ENCODE data around the gene PLXNA2.

The PLXNA2 gene

DNA sequence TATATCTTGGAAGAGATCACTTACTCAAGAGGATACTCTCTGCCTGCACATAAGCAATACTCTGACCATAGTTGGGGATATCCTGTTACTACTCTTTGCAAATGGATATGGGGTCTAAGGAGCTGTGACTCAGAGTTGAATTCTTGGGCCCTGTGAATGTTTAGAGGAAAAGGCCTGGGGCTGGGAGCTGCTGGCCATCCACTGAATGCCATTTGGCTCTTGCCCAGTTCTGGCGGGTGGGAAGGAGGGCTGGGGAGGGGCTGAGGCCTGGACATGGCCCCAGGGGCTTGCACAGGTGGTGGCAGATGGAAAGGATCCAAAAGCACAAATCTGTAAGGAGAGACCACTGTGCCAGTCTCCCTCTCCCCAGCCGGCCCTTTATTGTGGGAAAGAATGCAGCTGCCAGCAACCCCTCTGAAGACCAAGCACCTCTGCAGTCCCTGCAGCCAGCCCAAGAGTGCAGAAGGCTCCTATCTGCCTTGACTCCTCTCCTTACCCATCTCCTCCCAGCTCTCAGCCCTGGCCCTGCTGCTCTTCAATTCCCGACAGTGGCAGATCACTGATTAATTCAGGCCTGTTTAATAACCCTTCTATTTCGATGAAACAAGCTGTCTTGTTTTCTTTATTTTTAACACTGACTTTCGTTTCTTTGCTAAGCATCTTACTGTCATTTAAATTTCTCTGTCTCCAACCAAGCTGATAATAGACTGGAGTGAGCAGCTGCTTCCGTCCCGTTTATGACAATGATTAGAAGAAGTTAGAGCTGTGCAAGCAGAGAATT lies 12.1 kb downstream of the PLXNA2 start:
- no peaks in the 10 kb centered on the region for H3K27me3 ChIP-seq (ENCODE audit: control insufficient read depth in 3 of 3, insufficient read depth in 3 of 3, low read depth in 1 of 3, low read length in 3 of 3)
- no peak overlapping the region for H3K27ac ChIP-seq (replicated peaks; ENCODE audit: low read length)
- no peak overlapping the region for H4K8ac ChIP-seq (ENCODE audit: low read depth, low read length)
- no peak overlapping the region for H3K9ac ChIP-seq (ENCODE audit: low read depth, low read length, poor library complexity)
- H2BK5ac ChIP-seq (ENCODE audit: low read length) = no peak overlapping the region
- no CpG with 5 or more reads among the region's 7 CpGs for WGBS, 2 donors (ENCODE audit: extremely low coverage in 2 of 2, insufficient read length in 2 of 2, insufficient replicate concordance in 1 of 2)
- no peak overlapping the region for H3K23ac ChIP-seq (ENCODE audit: low read depth, low read length, poor library complexity)
- H3K18ac ChIP-seq (ENCODE audit: low read length) = no peak overlapping the region
- no peak overlapping the region for H3K4ac ChIP-seq (ENCODE audit: low read length)
- H2BK15ac ChIP-seq (ENCODE audit: low read length) = no peak overlapping the region
- no peak overlapping the region for H2BK120ac ChIP-seq (ENCODE audit: low read depth, low read length)
- peak overlapping the region; percentile 7 for H2AFZ ChIP-seq (ENCODE audit: low read length)
- H3K9me3 ChIP-seq (replicated peaks in 1 of 2; ENCODE audit: control insufficient read depth in 2 of 2, insufficient read depth in 1 of 2, low read depth in 1 of 2, low read length in 2 of 2) = no peaks in the 10 kb centered on the region
- H4K91ac ChIP-seq (ENCODE audit: low read depth, low read length, poor library complexity) = no peak overlapping the region
- no peak overlapping the region for H3K4me2 ChIP-seq (ENCODE audit: insufficient read depth, low read length, poor library complexity, severe bottlenecking)
- H3K79me1 ChIP-seq (ENCODE audit: low read depth, low read length) = no peaks in the 10 kb centered on the region
- no peak overlapping the region for H3K4me3 ChIP-seq (ENCODE audit: low read length in 2 of 2)
- H2BK12ac ChIP-seq (ENCODE audit: low read length) = no peak overlapping the region
- peaks cover 31 to 51% of the 10 kb centered on the region in 2 donors for H3K4me1 ChIP-seq (ENCODE audit: control insufficient read depth in 2 of 2, insufficient read depth in 1 of 2, low read depth in 1 of 2, low read length in 2 of 2)
- no peak for DNase-seq (ENCODE audit: low spot score)
- H3K14ac ChIP-seq (ENCODE audit: low read length) = no peak overlapping the region
- no peak overlapping the region for H2AK5ac ChIP-seq (ENCODE audit: low read depth, low read length)
- H3K36me3 ChIP-seq (replicated peaks in 1 of 2; ENCODE audit: control insufficient read depth in 2 of 2, insufficient read depth in 2 of 2, low read length in 2 of 2) = no peaks in the 10 kb centered on the region

DNA sequence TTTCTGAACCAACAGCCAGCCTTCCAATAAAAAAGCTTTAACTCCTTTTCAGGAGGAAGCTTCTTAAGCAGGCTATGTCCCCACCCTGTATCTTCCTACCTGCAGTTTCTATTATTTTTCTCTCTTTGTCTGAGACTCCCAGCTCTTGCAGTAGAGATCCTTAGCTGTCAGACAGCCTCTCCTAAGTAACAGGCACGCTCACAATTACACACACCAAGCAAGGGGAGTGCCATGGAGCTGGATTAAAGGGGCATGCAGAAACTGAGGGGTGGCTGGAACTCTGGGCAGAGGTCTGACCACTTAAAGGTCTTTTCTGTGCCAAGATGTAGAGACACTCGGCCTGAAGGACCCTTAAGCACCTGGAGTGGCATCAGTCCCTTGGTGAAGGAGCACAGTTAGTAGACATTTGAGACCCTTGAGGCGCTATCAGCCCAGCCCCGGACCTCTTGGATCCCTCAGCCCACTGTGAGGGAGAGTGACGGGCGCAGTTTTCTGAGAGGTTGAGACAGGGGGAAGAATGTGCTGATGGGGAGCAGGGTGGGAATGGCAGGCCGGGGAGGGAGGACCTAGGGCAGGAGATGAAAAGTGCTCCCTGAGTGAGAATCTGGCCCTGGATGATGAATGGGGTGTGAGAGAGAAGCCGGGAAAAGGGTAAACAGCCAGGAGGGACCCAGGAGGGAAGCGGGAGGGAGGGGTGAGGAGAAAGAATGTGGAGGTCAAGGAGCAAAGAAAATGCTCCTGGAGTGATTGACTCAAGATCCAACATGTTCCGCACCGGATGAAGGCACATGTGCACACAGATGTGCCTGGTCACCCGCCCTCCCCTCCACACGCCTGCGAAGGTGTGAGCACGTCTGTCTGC lies 13.3 kb downstream of the PLXNA2 start:
- H2AK5ac ChIP-seq (ENCODE audit: low read depth, low read length) = peak overlapping the region; percentile 12

DNA sequence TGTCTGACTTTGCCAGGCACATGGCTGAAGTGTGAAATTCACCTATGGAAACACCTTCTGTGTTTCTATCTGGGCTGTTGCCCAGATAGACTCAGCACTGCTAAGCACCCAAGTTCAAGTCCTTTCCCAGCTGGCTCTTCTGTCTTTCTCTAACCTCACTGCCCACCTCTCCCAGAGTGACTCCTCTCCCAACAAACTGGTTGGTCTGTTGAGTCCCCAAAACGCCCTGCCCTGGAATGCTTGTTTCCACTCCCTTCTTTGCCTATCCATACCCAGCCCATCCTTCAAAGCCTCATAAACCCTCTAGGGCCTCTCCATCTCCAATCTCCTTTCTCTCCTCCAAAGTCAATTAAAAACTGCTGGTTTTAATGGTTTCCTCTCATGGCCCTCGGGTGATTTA lies 15.6 kb downstream of the PLXNA2 start:
- H2BK12ac ChIP-seq (ENCODE audit: low read length) = no peak overlapping the region
- no peaks in the 10 kb centered on the region for H3K9me3 ChIP-seq (replicated peaks in 1 of 2; ENCODE audit: control insufficient read depth in 2 of 2, insufficient read depth in 1 of 2, low read depth in 1 of 2, low read length in 2 of 2)
- no peak overlapping the region for H4K91ac ChIP-seq (ENCODE audit: low read depth, low read length, poor library complexity)
- no peaks in the 10 kb centered on the region for H3K36me3 ChIP-seq (replicated peaks in 1 of 2; ENCODE audit: control insufficient read depth in 2 of 2, insufficient read depth in 2 of 2, low read length in 2 of 2)
- WGBS, 2 donors (ENCODE audit: extremely low coverage in 2 of 2, insufficient read length in 2 of 2, insufficient replicate concordance in 1 of 2) = no CpG with 5 or more reads among the region's 2 CpGs
- H3K4ac ChIP-seq (ENCODE audit: low read length) = no peak overlapping the region
- H3K23ac ChIP-seq (ENCODE audit: low read depth, low read length, poor library complexity) = no peak overlapping the region
- H3K4me3 ChIP-seq (ENCODE audit: low read length in 2 of 2) = no peak overlapping the region
- no peak overlapping the region for H4K8ac ChIP-seq (ENCODE audit: low read depth, low read length)
- H3K9ac ChIP-seq (ENCODE audit: low read depth, low read length, poor library complexity) = no peak overlapping the region
- no peak overlapping the region for H2AFZ ChIP-seq (ENCODE audit: low read length)
- no peak overlapping the region for H3K4me2 ChIP-seq (ENCODE audit: insufficient read depth, low read length, poor library complexity, severe bottlenecking)
- no peak overlapping the region for H2AK5ac ChIP-seq (ENCODE audit: low read depth, low read length)
- H2BK5ac ChIP-seq (ENCODE audit: low read length) = no peak overlapping the region
- DNase-seq (ENCODE audit: low spot score) = no peak
- H3K79me1 ChIP-seq (ENCODE audit: low read depth, low read length) = no peaks in the 10 kb centered on the region
- no peak overlapping the region for H3K14ac ChIP-seq (ENCODE audit: low read length)
- no peak overlapping the region for H3K18ac ChIP-seq (ENCODE audit: low read length)
- no peak overlapping the region for H2BK15ac ChIP-seq (ENCODE audit: low read length)
- H3K27me3 ChIP-seq (ENCODE audit: control insufficient read depth in 3 of 3, insufficient read depth in 3 of 3, low read depth in 1 of 3, low read length in 3 of 3) = no peaks in the 10 kb centered on the region
- no peak overlapping the region for H2BK120ac ChIP-seq (ENCODE audit: low read depth, low read length)
- H3K27ac ChIP-seq (replicated peaks; ENCODE audit: low read length) = no peak overlapping the region
- H3K4me1 ChIP-seq (ENCODE audit: control insufficient read depth in 2 of 2, insufficient read depth in 1 of 2, low read depth in 1 of 2, low read length in 2 of 2) = peaks cover 21 to 34% of the 10 kb centered on the region in 2 donors

More for the DNA sequence above, 13.3 kb downstream of the PLXNA2 start:
- Histone ChIP-seq H2AFZ (ENCODE audit: low read length) (no peak overlapping the region), H2BK15ac (ENCODE audit: low read length) (no peak overlapping the region), H3K18ac (ENCODE audit: low read length) (no peak overlapping the region), H3K23ac (ENCODE audit: low read depth, low read length, poor library complexity) (no peak overlapping the region), H3K4me1 (ENCODE audit: control insufficient read depth in 2 of 2, insufficient read depth in 1 of 2, low read depth in 1 of 2, low read length in 2 of 2) (peaks cover 31 to 51% of the 10 kb centered on the region in 2 donors), H3K79me1 (ENCODE audit: low read depth, low read length) (no peaks in the 10 kb centered on the region), H3K14ac (ENCODE audit: low read length) (no peak overlapping the region), H4K8ac (ENCODE audit: low read depth, low read length) (no peak overlapping the region), H3K27me3 (ENCODE audit: control insufficient read depth in 3 of 3, insufficient read depth in 3 of 3, low read depth in 1 of 3, low read length in 3 of 3) (no peaks in the 10 kb centered on the region), H3K36me3 (replicated peaks in 1 of 2; ENCODE audit: control insufficient read depth in 2 of 2, insufficient read depth in 2 of 2, low read length in 2 of 2) (no peaks in the 10 kb centered on the region), H3K27ac (replicated peaks; ENCODE audit: low read length) (no peak overlapping the region), H3K4me2 (ENCODE audit: insufficient read depth, low read length, poor library complexity, severe bottlenecking) (no peak overlapping the region), H3K9me3 (replicated peaks in 1 of 2; ENCODE audit: control insufficient read depth in 2 of 2, insufficient read depth in 1 of 2, low read depth in 1 of 2, low read length in 2 of 2) (no peaks in the 10 kb centered on the region), H2BK12ac (ENCODE audit: low read length) (no peak overlapping the region), H3K4me3 (ENCODE audit: low read length in 2 of 2) (no peak overlapping the region), H3K4ac (ENCODE audit: low read length) (no peak overlapping the region), H2BK120ac (ENCODE audit: low read depth, low read length) (no peak overlapping the region), H4K91ac (ENCODE audit: low read depth, low read length, poor library complexity) (no peak overlapping the region), H3K9ac (ENCODE audit: low read depth, low read length, poor library complexity) (no peak overlapping the region), H2BK5ac (ENCODE audit: low read length) (no peak overlapping the region)
- WGBS, 2 donors (ENCODE audit: extremely low coverage in 2 of 2, insufficient read length in 2 of 2, insufficient replicate concordance in 1 of 2) = no CpG with 5 or more reads among the region's 15 CpGs
- no peak for DNase-seq (ENCODE audit: low spot score)

DNA sequence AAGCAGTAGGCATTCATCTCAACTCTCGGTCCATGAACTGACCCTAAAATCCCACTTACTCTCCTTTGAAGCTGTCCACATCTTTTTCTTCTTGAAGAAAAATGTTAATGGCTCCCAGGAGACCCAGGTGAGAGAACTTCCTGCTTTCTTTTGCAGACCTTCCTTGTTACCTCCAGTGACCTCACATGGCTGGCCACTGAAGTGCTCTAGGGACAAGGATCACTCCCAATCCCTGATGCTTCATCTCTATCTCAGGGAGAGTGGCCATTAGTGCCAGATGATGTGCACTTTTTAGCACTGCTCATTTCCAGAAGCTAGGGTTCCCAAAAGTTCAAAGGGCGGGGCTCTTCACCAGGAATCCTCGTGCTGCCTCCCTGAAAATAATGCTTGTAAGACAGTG lies 16.2 kb downstream of the PLXNA2 start:
- Histone ChIP-seq H2AK5ac (ENCODE audit: low read depth, low read length) (no peak overlapping the region), H2AFZ (ENCODE audit: low read length) (no peak overlapping the region), H3K9ac (ENCODE audit: low read depth, low read length, poor library complexity) (no peak overlapping the region), H3K27me3 (ENCODE audit: control insufficient read depth in 3 of 3, insufficient read depth in 3 of 3, low read depth in 1 of 3, low read length in 3 of 3) (no peaks in the 10 kb centered on the region), H3K79me1 (ENCODE audit: low read depth, low read length) (no peaks in the 10 kb centered on the region), H3K23ac (ENCODE audit: low read depth, low read length, poor library complexity) (no peak overlapping the region), H2BK15ac (ENCODE audit: low read length) (no peak overlapping the region), H3K4me3 (ENCODE audit: low read length in 2 of 2) (no peak overlapping the region), H3K4me2 (ENCODE audit: insufficient read depth, low read length, poor library complexity, severe bottlenecking) (no peak overlapping the region), H4K8ac (ENCODE audit: low read depth, low read length) (no peak overlapping the region), H2BK12ac (ENCODE audit: low read length) (no peak overlapping the region), H3K9me3 (replicated peaks in 1 of 2; ENCODE audit: control insufficient read depth in 2 of 2, insufficient read depth in 1 of 2, low read depth in 1 of 2, low read length in 2 of 2) (no peaks in the 10 kb centered on the region), H3K14ac (ENCODE audit: low read length) (no peak overlapping the region), H3K4ac (ENCODE audit: low read length) (no peak overlapping the region), H2BK120ac (ENCODE audit: low read depth, low read length) (no peak overlapping the region), H3K36me3 (replicated peaks in 1 of 2; ENCODE audit: control insufficient read depth in 2 of 2, insufficient read depth in 2 of 2, low read length in 2 of 2) (no peaks in the 10 kb centered on the region), H4K91ac (ENCODE audit: low read depth, low read length, poor library complexity) (no peak overlapping the region), H3K4me1 (ENCODE audit: control insufficient read depth in 2 of 2, insufficient read depth in 1 of 2, low read depth in 1 of 2, low read length in 2 of 2) (peaks cover 18 to 28% of the 10 kb centered on the region in 2 donors), H3K18ac (ENCODE audit: low read length) (no peak overlapping the region), H3K27ac (replicated peaks; ENCODE audit: low read length) (no peak overlapping the region), H2BK5ac (ENCODE audit: low read length) (no peak overlapping the region)
- WGBS, 2 donors (ENCODE audit: extremely low coverage in 2 of 2, insufficient read length in 2 of 2, insufficient replicate concordance in 1 of 2) = no CpG with 5 or more reads among the region's 3 CpGs
- DNase-seq (ENCODE audit: low spot score) = no peak

Data from neuronal stem cell (in vitro differentiated cells).